ENCODE results near the gene SDCBP2.

SDCBP2 gene, protein sequence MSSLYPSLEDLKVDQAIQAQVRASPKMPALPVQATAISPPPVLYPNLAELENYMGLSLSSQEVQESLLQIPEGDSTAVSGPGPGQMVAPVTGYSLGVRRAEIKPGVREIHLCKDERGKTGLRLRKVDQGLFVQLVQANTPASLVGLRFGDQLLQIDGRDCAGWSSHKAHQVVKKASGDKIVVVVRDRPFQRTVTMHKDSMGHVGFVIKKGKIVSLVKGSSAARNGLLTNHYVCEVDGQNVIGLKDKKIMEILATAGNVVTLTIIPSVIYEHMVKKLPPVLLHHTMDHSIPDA
- 0.16 to 0.98 (median 0.44) reads per million in 18 experiments for total RNA-seq

DNA sequence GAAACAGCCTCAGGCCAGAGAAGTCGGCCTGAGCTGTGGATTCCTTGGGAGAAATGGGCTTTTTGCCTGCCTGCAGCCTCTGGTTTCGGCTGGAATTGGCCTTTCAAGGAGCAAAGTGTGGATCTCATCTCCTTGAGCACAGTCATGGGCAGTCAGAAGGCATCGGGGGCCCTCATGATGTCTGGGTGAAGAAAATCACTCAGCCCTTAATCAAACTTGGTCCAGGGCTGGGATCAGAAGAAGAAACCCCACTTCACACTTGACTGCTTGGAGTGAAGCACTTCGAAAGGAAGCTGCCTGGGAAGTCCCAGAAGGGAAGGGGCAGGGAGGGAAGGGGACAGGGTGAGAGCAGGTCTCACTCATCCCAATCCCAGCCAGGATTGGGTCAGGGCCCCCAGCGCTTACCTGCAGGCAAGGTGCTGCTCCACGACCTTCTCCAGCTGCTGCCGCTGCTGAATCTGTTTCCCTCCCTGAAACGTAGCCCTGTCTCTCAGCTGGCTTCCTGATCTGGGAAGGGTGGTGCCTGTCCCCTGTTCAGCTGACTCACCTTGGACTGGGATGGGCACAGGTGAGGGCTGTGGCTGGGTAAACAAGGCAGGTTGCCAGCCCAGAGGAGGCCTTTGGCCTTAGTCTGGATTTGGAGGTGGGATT, at the start of gene SDCBP2:
TSS of gene SDCBP2 (minus strand) at position 460 of the 651 bp plus-strand sequence. CDS start 8,723 bp downstream, outside the sequence.
- no peak for DNase-seq

GRCh38 chr20:1378735-1379125, 49.8 kb upstream of the SDCBP2 start:
- DNase-seq, result peak; percentile 27 to 45

- DNase-seq, result no peak
Measured at GRCh38 chr20:1377984-1378734, 49.2 kb upstream of the SDCBP2 start.

DNA sequence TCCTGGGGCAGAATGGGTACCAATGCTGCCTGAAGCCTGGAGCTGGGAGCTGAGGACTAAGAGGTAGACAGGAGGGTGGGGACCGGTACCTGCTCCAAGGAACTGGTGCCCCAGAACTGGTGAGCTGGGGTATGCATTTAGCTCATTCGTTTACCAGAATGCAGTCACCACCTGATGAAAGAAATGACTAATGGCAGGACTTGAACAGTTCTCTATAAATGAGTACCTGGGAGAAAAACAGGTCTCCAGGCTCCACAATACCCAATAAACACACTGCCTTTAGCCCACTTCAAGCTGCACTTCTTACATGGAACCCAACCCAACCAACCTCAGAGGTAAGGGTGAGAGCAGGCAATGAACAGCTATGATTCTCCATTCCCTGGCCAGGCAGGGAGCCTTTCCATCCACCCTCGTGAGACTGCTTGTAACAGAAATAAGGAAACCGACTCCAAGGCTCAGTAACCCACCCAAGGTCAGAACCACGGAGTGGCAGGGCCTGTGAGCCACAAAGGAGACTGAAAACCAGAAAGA, 48.5 kb upstream of the SDCBP2 start:
- DNase-seq, result no peak

DNA sequence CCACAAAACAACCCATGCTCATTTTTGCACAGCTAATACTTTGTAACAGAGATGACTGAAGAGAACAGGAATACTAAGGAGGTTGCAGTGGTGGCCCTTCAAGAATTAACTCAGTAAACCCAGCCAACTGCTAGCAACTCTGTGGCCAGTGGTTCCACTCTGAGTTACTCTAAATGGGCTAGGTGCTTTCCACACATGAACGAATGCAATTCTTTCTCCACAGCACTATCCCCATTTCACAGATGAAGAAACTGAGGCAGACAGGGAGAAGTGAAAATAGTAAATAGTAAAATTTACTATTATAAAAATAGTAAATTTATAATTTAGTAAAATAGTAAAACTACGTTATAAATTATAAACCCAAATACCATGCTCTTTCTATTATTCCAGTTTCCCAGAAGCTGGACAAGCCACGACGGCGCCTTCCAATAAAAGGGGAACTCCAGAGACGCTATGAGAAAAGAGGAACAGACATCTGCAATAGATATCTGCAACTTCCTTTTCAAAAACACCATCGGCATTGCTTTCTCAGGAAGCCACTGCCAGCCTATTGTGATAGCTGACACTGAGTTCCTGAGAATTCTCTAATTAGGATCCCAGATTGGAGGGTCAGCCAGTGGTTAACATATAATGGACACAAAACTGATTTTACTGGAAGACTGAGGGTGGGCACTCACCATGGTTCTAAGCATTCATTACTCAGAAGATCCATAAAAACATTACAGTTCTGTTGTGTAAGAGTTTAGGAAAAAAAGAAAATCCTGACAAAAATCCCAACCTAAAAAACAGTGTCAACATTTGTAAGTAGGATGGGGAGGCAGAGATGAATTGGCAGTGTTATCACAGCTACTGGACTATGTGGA, 47.7 kb upstream of the SDCBP2 start:
- DNase-seq, result peak; percentile 86 to 88

DNA sequence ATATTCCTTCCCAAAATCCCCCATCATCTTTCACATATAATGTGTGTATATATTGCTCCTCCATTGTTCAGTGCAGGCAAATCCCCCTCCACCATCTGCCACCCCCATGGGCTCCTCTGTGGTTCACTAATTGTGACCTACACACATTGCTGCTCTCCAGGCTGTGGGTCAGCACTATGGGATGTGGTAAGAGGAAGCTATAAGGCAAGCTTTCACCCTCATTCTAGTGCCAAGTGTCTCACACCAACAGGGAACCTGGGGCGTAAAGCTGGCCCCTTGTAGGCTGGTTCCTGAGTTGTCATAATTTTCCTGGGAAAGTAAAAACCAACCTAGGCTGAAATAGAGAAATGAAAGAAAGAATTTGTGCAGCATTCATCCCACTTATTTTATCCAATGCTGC, 47.1 kb upstream of the SDCBP2 start:
- DNase-seq, result peak; percentile 58 to 69

- DNase-seq, result peak; percentile 37 to 44
Measured at GRCh38 chr20:1375515-1375914, 46.6 kb upstream of the SDCBP2 start.

- DNase-seq, result no peak
Measured at GRCh38 chr20:1374246-1374645, 45.3 kb upstream of the SDCBP2 start.

DNA sequence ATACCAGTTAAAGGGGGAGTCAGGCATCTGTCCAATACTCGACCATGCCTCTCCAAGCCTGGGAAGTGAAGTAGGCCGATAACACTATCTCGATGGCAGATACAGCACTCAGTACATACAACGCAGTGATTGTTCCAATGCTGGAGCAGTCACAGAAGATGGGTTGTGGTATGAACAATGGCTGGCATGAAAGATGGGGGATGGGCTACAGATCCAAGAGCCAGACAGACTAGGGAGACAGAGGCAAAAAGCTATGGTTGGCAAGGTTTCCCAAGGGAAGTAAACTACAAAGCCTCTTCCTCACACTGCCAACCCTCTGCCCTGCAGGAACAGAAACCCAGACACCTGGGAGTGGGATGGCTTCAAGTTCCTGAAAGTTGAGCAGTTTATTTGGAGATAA, 44.7 kb upstream of the SDCBP2 start:
- no peak for DNase-seq

GRCh38 chr20:1373036-1373435, 44.1 kb upstream of the SDCBP2 start:
- no peak for DNase-seq

GRCh38 chr20:1371830-1372539, 43.0 kb upstream of the SDCBP2 start:
- DNase-seq, result no peak

DNA sequence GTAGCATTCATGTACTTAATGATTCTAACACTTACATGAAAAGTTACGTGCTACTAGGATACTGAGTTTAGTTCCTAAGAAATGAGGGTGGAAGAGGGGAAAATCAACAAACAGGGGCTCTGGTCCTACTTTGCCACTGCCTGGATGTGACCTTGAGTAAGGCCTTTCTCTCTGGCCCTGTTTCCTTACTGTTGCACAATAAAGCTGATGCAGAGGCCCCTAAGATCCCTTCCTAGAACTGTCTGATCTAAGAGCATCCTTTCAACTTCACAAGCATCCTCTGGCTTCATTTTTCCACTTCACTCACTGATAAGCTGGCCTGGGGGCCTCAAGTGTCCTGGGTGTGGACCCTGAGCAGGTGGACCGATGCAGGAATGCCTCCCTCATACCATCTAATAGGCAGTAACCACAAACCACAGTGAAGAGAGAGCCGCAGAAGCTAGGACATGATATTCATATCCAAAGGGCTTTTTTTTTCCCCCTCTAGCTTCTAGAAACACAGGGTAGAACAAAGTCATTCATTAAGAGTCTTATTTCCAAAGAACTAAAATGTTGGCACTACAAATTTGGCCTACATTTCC, 42.4 kb upstream of the SDCBP2 start:
- DNase-seq, result no peak

- no peak for DNase-seq
Measured at GRCh38 chr20:1370548-1371110, 41.7 kb upstream of the SDCBP2 start.

GRCh38 chr20:1369970-1370369, 41.0 kb upstream of the SDCBP2 start:
- no peak for DNase-seq

GRCh38 chr20:1368448-1369199, 39.7 kb upstream of the SDCBP2 start:
- no peak for DNase-seq

DNA sequence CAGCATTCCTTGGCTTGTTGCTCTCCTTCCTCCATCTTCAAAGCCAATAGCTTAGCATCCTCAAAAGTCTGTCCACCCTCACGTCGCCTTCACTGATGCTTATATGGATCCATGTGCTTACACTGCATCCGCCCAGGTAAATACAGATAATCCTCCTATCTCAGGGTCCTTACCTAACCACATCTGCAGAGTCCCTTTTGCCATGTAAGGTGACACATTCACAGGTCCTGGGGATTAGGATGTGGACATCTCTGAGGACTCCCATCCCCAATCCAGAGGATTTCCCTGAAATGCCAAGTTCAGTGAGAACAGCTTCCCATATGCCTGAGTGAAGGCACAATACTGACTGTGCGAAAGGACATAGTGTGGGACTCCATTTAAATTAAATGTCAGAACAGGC, 38.5 kb upstream of the SDCBP2 start:
- DNase-seq, result no peak

DNA sequence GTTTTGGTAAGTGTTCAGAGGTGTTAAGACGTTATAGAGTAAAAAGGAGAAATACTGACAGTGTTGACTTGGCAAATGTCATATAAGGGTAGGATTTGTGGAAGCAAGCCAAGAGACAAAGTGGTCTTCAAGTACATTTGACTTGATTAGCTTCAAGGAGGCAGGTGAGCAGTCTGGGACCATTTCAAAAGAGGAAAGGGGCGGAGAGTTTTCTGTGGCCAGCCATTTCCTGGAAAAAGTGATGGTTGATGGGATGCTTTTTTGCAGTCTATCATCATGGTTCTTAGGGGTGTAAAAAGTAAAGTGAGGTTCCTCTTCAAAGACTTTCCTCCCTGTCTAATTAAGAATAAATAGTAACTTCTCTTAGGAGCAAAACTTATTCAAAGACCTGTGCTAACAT, 35.2 kb upstream of the SDCBP2 start:
- DNase-seq, result no peak

GRCh38 chr20:1363522-1363921, 34.6 kb upstream of the SDCBP2 start:
- no peak for DNase-seq

DNA sequence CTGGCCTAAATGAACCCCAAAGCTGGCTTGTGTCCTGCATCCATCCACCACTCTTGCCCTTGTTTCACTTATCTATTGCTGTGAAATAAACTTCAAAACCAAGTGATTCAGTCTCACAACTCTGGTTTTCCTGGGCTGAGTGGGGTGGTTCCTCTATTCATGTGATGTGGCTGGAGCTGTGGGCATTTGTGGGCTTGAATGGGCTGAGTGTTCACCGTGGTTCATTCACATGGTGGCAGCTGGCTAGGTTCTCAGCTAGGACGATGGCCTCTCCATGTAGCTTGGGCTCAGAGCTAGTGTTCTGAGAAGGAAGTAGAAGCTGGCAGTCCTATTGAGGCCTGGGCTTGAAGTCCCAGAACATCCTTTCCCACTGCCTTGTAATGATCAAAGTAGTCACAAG, 33.5 kb upstream of the SDCBP2 start:
- DNase-seq, result peak; percentile 32 to 69
